ENCODE results near the gene SIGLEC15. TPM values are rescaled to one million over a fixed set of nuclear protein-coding genes. Genes with fewer than 3 reads are reported as not detected.
A peak's percentile ranks its signal among the peaks of the same experiment; 100 is the strongest.

SIGLEC15 gene
- total RNA-seq, 1 donor from 2014 or later: 31.6 TPM

DNA sequence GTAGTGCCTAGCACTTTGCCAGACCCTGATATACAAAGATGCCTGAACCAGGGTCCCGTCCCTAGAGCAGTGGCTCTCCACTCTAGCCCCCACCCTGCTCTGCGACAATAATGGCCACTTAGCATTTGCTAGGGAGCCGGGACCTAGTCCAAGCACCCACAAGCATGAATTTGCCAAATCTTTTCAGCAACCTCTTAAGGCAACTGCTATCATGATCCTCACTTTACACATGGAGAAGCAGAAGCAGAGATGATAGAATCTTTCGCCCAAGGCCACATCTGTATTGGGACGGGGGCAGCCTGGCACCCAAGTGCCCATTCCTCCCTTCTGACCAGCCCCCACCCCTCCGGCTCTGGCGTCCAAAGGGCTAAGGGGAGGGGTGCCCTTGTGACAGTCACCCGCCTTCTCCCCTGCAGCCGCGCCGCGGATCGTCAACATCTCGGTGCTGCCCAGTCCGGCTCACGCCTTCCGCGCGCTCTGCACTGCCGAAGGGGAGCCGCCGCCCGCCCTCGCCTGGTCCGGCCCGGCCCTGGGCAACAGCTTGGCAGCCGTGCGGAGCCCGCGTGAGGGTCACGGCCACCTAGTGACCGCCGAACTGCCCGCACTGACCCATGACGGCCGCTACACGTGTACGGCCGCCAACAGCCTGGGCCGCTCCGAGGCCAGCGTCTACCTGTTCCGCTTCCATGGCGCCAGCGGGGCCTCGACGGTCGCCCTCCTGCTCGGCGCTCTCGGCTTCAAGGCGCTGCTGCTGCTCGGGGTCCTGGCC lies 13.0 kb downstream of the SIGLEC15 start:
- DNase-seq (ENCODE audit: low read depth): no peak
- Histone ChIP-seq H3K4me3 (ENCODE audit: low read depth, low read length) (no peak overlapping the region), H3K27me3 (ENCODE audit: control insufficient read depth, insufficient read depth, low read length) (peaks cover 4% of the 10 kb centered on the region), H3K36me3 (ENCODE audit: control insufficient read depth, insufficient read depth, low read length) (peaks cover 1% of the 10 kb centered on the region)
- no peak for TF ChIP-seq CTCF (IDR thresholded peaks at IDR 0.05; ENCODE audit: insufficient read depth, low read length, poor library complexity, severe bottlenecking)

GRCh38 chr18:45839414-45840395 lies 14.2 kb downstream of the SIGLEC15 start:
- Histone ChIP-seq H3K4me3 (ENCODE audit: low read depth, low read length) (no peak overlapping the region), H3K27me3 (ENCODE audit: control insufficient read depth, insufficient read depth, low read length) (peaks cover 4% of the 10 kb centered on the region), H3K36me3 (ENCODE audit: control insufficient read depth, insufficient read depth, low read length) (peaks cover 1% of the 10 kb centered on the region)
- DNase-seq (ENCODE audit: low read depth): no peak
- TF ChIP-seq CTCF (IDR thresholded peaks at IDR 0.05; ENCODE audit: insufficient read depth, low read length, poor library complexity, severe bottlenecking): peak; percentile 73

DNA sequence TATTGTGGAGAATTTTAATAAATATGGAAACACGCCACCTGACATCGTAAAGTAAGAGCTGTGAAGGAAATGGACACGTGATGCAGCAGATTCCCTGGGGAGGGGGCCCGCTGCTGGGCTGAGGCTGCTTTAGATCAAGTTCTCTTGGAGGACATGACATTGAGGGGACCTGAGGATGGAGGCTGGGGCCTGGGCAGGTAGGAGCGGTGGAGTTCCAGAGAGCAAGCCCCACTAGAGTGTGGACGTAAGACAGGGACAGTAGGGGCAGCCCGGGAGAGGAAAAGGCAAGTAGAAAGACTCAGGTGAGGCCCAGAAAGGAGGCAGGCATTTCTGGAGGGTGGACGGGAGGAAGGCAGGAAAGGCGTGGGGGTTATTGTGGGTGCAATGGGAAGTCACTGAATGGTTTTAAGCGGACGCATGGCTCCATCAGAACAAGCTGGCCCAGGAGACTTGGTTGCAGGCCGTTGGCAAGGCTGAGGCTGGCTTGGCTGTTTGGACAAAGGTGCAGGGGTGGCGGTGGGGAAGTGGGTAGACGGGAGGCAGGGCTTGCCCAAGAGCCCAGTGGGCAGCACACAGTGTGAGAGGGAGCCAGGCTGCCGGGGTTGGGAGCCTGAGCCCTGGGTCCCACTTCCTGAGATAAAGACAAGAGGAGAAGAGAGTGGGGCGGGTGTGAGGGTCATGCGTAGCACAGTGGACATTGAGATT lies 15.7 kb downstream of the SIGLEC15 start:
- peaks cover 1% of the 10 kb centered on the region for H3K36me3 ChIP-seq (ENCODE audit: control insufficient read depth, insufficient read depth, low read length)
- no peak overlapping the region for H3K4me3 ChIP-seq (ENCODE audit: low read depth, low read length)
- peaks cover 4% of the 10 kb centered on the region for H3K27me3 ChIP-seq (ENCODE audit: control insufficient read depth, insufficient read depth, low read length)
- TF ChIP-seq CTCF (IDR thresholded peaks at IDR 0.05; ENCODE audit: insufficient read depth, low read length, poor library complexity, severe bottlenecking): no peak
- no peak for DNase-seq (ENCODE audit: low read depth)

- no peak for DNase-seq (ENCODE audit: low read depth)
Observed at GRCh38 chr18:45841765-45842442, 16.4 kb downstream of the SIGLEC15 start.

More at GRCh38 chr18:45841765-45842442, 16.4 kb downstream of the SIGLEC15 start:
- peaks cover 1% of the 10 kb centered on the region for H3K36me3 ChIP-seq (ENCODE audit: control insufficient read depth, insufficient read depth, low read length)
- peaks cover 4% of the 10 kb centered on the region for H3K27me3 ChIP-seq (ENCODE audit: control insufficient read depth, insufficient read depth, low read length)
- H3K4me3 ChIP-seq (ENCODE audit: low read depth, low read length): no peak overlapping the region
- TF ChIP-seq CTCF (IDR thresholded peaks at IDR 0.05; ENCODE audit: insufficient read depth, low read length, poor library complexity, severe bottlenecking): no peak
